SK-N-SH (cell line): ENCODE results near the gene BTG4. TPM values are rescaled to one million over a fixed set of nuclear protein-coding genes. Genes with fewer than 3 reads are reported as not detected.

Source experiments
- CTCF ChIA-PET: fragments of 300-600, 350-600 bp; formaldehyde crosslinking; extraction: SDS; loops from one replicate; lab custom pipeline; 2021; lab: Yijun Ruan, JAX
- POLR2A ChIA-PET: fragments of 350-600 bp; sonication (Branson Sonifier 250); formaldehyde crosslinking; extraction: SDS; loops from one replicate; lab custom pipeline; 2020; ENCODE audit warnings: antibody characterized with exemption, inconsistent platforms; lab: Yijun Ruan, JAX
- DNase-seq: peaks from one replicate; pipeline ENCODE4 v3.0.0; 2012
- H2AFZ ChIP-seq: fragments of 200-600 bp; sonication (generic); 2 replicates; pipeline ENCODE4 v1.8.1; 2016; ENCODE audit warnings: antibody characterized with exemption, mild to moderate bottlenecking, low read depth
- H3F3A ChIP-seq: fragments of 200-600 bp; sonication (generic); replicated peaks from 2 replicates; pipeline ENCODE3; 2016; ENCODE audit warnings: antibody characterized with exemption, mild to moderate bottlenecking; ENCODE audit not compliant: insufficient read depth
- H3K27ac ChIP-seq, 2 experiments: fragments of 200-500 bp in 1 of 2; fragments of 200-600 bp in 1 of 2; sonication (Bioruptor generic) in 1 of 2; sonication (generic), shearing (Covaris generic) in 1 of 2; 2 replicates each; pipeline versions ENCODE4 v1.5.1 to v1.6.1; 2014 to 2016; ENCODE audit warnings: low read depth in 2 of 2, inconsistent platforms in 1 of 2, low read length in 1 of 2, mild to moderate bottlenecking in 1 of 2, mixed read lengths in 1 of 2
- H3K27me3 ChIP-seq: fragments of 200-600 bp; sonication (generic), shearing (Covaris generic); 2 replicates; pipeline ENCODE4 v1.6.1; 2016; ENCODE audit warnings: mixed run types; ENCODE audit not compliant: insufficient read depth
- H3K36me3 ChIP-seq, 2 experiments: fragments of 200-500 bp in 1 of 2; fragments of 200-600 bp in 1 of 2; sonication (Bioruptor generic) in 1 of 2; sonication (generic) in 1 of 2; replicated peaks in 1 of 2; 2 replicates each; pipeline versions ENCODE3 to v1.5.1; 2014 to 2016; ENCODE audit warnings: low read length in 1 of 2, mild to moderate bottlenecking in 1 of 2; ENCODE audit not compliant: insufficient read depth in 2 of 2, control insufficient read depth in 1 of 2
- H3K4me1 ChIP-seq, 2 experiments: fragments of 200-500 bp in 1 of 2; fragments of 200-600 bp in 1 of 2; sonication (Bioruptor generic) in 1 of 2; sonication (generic), shearing (Covaris generic) in 1 of 2; 2 replicates each; pipeline versions ENCODE4 v1.5.1 to v1.6.1; 2014 to 2016; ENCODE audit warnings: low read depth in 1 of 2, low read length in 1 of 2, mixed run types in 1 of 2; ENCODE audit not compliant: insufficient read depth in 2 of 2, control insufficient read depth in 1 of 2
- H3K4me2 ChIP-seq: fragments of 200-600 bp; sonication (generic), shearing (Covaris generic); 2 replicates; pipeline ENCODE4 v1.6.1; 2017; ENCODE audit warnings: mixed run types
- H3K4me3 ChIP-seq, 2 experiments: fragments of 200-500 bp in 1 of 2; fragments of 200-600 bp in 1 of 2; sonication (Bioruptor generic) in 1 of 2; sonication (generic), shearing (Covaris generic) in 1 of 2; 2 replicates each; pipeline versions ENCODE4 v1.5.1 to v1.8.1; 2014 to 2016; ENCODE audit warnings: low read depth in 2 of 2, inconsistent platforms in 1 of 2, low read length in 1 of 2, mild to moderate bottlenecking in 1 of 2, mixed read lengths in 1 of 2, moderate library complexity in 1 of 2
- H3K79me2 ChIP-seq: fragments of 200-600 bp; sonication (generic); 2 replicates; pipeline ENCODE4 v1.8.1; 2017; ENCODE audit warnings: mild to moderate bottlenecking; ENCODE audit not compliant: insufficient read depth
- H3K9ac ChIP-seq: fragments of 200-600 bp; sonication (generic); 2 replicates; pipeline ENCODE4 v1.6.1; 2017; ENCODE audit warnings: mixed run types
- H3K9me2 ChIP-seq: fragments of 200-600 bp; sonication (generic); 2 replicates; pipeline ENCODE4 v1.6.1; 2017; ENCODE audit warnings: mixed run types
- H3K9me3 ChIP-seq: fragments of 200-600 bp; sonication (generic); 2 replicates; pipeline ENCODE4 v1.6.1; 2017; ENCODE audit warnings: mixed run types, mild to moderate bottlenecking, moderate library complexity
- H4K20me1 ChIP-seq: fragments of 200-600 bp; sonication (generic); 2 replicates; pipeline ENCODE4 v1.6.1; 2017; ENCODE audit warnings: mild to moderate bottlenecking, mixed run types; ENCODE audit not compliant: insufficient read depth
- CHD2 ChIP-seq: fragments of 150-350 bp; IDR thresholded peaks from 2 replicates; pipeline ENCODE4 v1.6.1; 2018; ENCODE audit warnings: low read length; ENCODE audit not compliant: partially characterized antibody
- EP300 ChIP-seq, 2 experiments: IDR thresholded peaks; 2 replicates each; pipeline versions ENCODE4 v1.4.0 to v1.6.1; 2012; ENCODE audit warnings: borderline replicate concordance in 1 of 2, low read depth in 1 of 2, low read length in 1 of 2
- NRF1 ChIP-seq: IDR thresholded peaks from 2 replicates; pipeline ENCODE4 v1.6.1; 2012; ENCODE audit warnings: low read depth, mild to moderate bottlenecking, low read length
- RAD21 ChIP-seq: IDR thresholded peaks from 2 replicates; pipeline ENCODE4 v1.6.1; 2012; ENCODE audit warnings: mild to moderate bottlenecking, low read length
- RCOR1 ChIP-seq: fragments of 150-350 bp; IDR thresholded peaks from 2 replicates; pipeline ENCODE4 v1.6.1; 2017; ENCODE audit warnings: antibody characterized with exemption, low read length
- SIN3A ChIP-seq: IDR thresholded peaks from 2 replicates; pipeline ENCODE4 v1.6.1; 2012; ENCODE audit warnings: low read depth, mild to moderate bottlenecking, low read length, moderate library complexity, borderline replicate concordance
- SMC3 ChIP-seq: IDR thresholded peaks from 2 replicates; pipeline ENCODE4 v1.6.1; 2012; ENCODE audit warnings: low read depth, low read length, improper control_type of control experiment
- YY1 ChIP-seq: IDR thresholded peaks from 2 replicates; pipeline ENCODE4 v1.4.0; 2012; ENCODE audit warnings: low read depth, mild to moderate bottlenecking
- WGBS: methylation state at CpG from one replicate; pipeline ENCODE4 v1.1.6; 2017; ENCODE audit warnings: low lambda C conversion rate; 5-methylcytosine and 5-hydroxymethylcytosine counted together
- polyA plus RNA-seq, 3 experiments: library from polyadenylated mRNA; depleted of rRNA; stranded (reverse); fragments of >200 nt; gene quantifications; 2 replicates each; pipeline ENCODE4 v1.2.3, GENCODE V29; 2012
- TF ChIP-seq, protein P1 (sequence below): fragments of 200-600 bp; sonication (generic); IDR thresholded peaks from 2 replicates; pipeline ENCODE4 v1.6.1; 2017; ENCODE audit warnings: antibody characterized with exemption, mild to moderate bottlenecking, moderate library complexity
- TF ChIP-seq, protein P2 (sequence below): fragments of 150-350 bp; IDR thresholded peaks from 2 replicates; pipeline ENCODE4 v1.6.1; 2017; ENCODE audit warnings: antibody characterized with exemption, low read length, low read depth, borderline replicate concordance
- TF ChIP-seq, protein P3 (sequence below): IDR thresholded peaks from 2 replicates; pipeline ENCODE4 v1.4.0; 2012; ENCODE audit warnings: low read depth, borderline replicate concordance
- TF ChIP-seq, protein P4 (sequence below): IDR thresholded peaks from 2 replicates; pipeline ENCODE4 v1.4.0; 2012; ENCODE audit warnings: low read depth, borderline replicate concordance

The BTG4 gene
- polyA plus RNA-seq, 1 of the 3 experiments (the other 2 are of a cell fraction): 0.26 TPM

DNA sequence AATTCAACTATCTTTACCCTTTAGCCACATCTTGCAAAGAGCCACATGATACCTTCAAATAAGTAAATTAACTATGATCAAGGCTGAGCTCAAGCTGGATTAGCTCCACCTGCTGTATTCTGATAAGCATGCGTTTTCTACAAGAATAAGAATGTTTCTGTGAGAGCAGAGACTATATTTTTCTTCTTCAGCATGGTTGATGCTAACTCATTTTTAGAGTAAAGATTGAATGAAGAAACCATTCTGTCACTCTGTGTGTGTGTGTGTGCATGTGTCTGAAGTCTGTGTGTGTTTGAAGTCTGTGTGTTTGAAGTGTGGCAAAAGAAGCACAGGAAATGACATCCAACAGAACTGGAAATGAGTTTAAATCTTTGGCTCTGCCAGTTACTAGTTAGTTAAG lies 16.4 kb upstream of the BTG4 start:
- Histone ChIP-seq H3K4me3 (no peak overlapping the region), H3K27ac (peak overlapping the region in 1 of 2 experiments; percentile 91; a peak in 3 of 4 replicates), H3K36me3 (no peaks in the 10 kb centered on the region), H2AFZ (peak overlapping the region; percentile 33; the same call in 1 of the 2 replicates), H4K20me1 (no peaks in the 10 kb centered on the region), H3K79me2 (no peaks in the 10 kb centered on the region), H3F3A (peaks cover 63% of the 10 kb centered on the region), H3K9me2 (no peaks in the 10 kb centered on the region), H3K9me3 (no peaks in the 10 kb centered on the region), H3K4me1 (peaks cover 0 to 25% of the 10 kb centered on the region in 2 experiments), H3K9ac (no peak overlapping the region), H3K27me3 (no peaks in the 10 kb centered on the region), H3K4me2 (no peak overlapping the region)
- TF ChIP-seq NRF1: no peak
- TF ChIP-seq, protein P1, sequence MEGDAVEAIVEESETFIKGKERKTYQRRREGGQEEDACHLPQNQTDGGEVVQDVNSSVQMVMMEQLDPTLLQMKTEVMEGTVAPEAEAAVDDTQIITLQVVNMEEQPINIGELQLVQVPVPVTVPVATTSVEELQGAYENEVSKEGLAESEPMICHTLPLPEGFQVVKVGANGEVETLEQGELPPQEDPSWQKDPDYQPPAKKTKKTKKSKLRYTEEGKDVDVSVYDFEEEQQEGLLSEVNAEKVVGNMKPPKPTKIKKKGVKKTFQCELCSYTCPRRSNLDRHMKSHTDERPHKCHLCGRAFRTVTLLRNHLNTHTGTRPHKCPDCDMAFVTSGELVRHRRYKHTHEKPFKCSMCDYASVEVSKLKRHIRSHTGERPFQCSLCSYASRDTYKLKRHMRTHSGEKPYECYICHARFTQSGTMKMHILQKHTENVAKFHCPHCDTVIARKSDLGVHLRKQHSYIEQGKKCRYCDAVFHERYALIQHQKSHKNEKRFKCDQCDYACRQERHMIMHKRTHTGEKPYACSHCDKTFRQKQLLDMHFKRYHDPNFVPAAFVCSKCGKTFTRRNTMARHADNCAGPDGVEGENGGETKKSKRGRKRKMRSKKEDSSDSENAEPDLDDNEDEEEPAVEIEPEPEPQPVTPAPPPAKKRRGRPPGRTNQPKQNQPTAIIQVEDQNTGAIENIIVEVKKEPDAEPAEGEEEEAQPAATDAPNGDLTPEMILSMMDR: peak; percentile 46
- TF ChIP-seq, protein P2, sequence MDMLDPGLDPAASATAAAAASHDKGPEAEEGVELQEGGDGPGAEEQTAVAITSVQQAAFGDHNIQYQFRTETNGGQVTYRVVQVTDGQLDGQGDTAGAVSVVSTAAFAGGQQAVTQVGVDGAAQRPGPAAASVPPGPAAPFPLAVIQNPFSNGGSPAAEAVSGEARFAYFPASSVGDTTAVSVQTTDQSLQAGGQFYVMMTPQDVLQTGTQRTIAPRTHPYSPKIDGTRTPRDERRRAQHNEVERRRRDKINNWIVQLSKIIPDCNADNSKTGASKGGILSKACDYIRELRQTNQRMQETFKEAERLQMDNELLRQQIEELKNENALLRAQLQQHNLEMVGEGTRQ: no peak
- TF ChIP-seq RAD21: peak; percentile 17; the same call in 1 of the 2 replicates
- TF ChIP-seq SMC3: peak; percentile 26; the same call in 1 of the 2 replicates
- WGBS: 65% methylated on average over 1 of the region's 1 CpG
- ChIA-PET POLR2A (no interaction called here), CTCF (interaction anchor here (0.9 to 1.1 kb wide), 2 partner anchors 15 to 20 kb away, joined by 3 read pairs; no protein-coding TSS in a partner anchor)
- no peak for DNase-seq

DNA sequence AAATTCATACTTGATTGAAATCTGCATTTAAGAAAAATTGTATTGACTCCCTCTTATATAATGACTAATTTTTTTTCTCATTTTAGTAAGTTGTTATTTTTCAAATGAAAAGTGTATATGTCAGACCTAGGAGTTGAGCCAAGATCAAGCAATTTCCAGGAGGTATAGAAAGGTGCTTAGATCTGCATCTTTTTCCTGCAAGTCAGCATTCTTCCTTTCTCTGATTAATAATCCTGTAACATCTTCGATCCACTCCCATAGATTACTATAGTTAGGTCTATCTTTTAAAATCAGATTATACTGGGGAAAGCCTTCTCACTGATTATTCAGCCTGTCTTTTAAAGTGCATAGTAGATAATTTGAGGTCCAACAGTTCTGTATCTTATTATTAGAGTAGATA lies 15.1 kb upstream of the BTG4 start:
- H3K9ac ChIP-seq: peak overlapping the region; percentile 37; the same call in 1 of the 2 replicates
- H3K9me3 ChIP-seq: no peaks in the 10 kb centered on the region
- H3K4me3 ChIP-seq: no peak overlapping the region
- no peak overlapping the region for H3K4me2 ChIP-seq
- no peaks in the 10 kb centered on the region for H3K9me2 ChIP-seq
- H3K27ac ChIP-seq: peak overlapping the region in 1 of 2 experiments; percentile 73; a peak in 2 of 4 replicates
- no peaks in the 10 kb centered on the region for H3K36me3 ChIP-seq
- TF ChIP-seq RCOR1 (no peak), EP300 (IDR thresholded peaks at IDR 0.05; ENCODE audit: borderline replicate concordance in 1 of 2, low read depth in 1 of 2, low read length in 1 of 2) (no peak)
- no peaks in the 10 kb centered on the region for H4K20me1 ChIP-seq
- H3K79me2 ChIP-seq: no peaks in the 10 kb centered on the region
- ChIA-PET CTCF (no interaction called here), POLR2A (no interaction called here)
- no peak for DNase-seq
- 77% methylated on average over 1 of the region's 1 CpG for WGBS
- H3K27me3 ChIP-seq: no peaks in the 10 kb centered on the region
- H2AFZ ChIP-seq: 0 out of 2 replicates have a peak overlapping the region, but pooled peaks have one; percentile 24
- H3K4me1 ChIP-seq: peaks cover 0 to 24% of the 10 kb centered on the region in 2 experiments
- peaks cover 51% of the 10 kb centered on the region for H3F3A ChIP-seq

DNA sequence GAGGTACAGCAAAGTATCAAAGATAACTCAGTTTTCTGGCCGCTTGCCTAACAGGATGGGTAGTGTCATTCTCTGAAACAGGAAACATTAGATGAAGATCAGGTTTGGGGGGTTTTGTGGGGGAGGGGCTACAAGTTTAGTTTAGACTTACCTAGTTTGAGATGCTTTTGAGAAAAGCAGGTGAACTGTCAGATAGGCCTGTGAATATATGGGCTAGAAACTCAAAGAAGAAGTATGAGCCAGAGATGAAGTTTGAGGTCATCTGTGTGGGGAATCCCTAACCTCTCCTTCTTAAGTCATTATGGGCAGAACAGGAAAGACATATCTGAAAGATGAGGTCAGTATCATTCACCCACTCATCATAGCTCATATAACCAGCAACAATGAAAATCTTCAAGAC lies 14.3 kb upstream of the BTG4 start:
- peaks cover 0 to 23% of the 10 kb centered on the region in 2 experiments; a peak in 2 of 4 replicates for H3K4me1 ChIP-seq
- peaks cover 52% of the 10 kb centered on the region for H3F3A ChIP-seq
- no peaks in the 10 kb centered on the region for H3K79me2 ChIP-seq
- H2AFZ ChIP-seq: no peak overlapping the region
- no peaks in the 10 kb centered on the region for H3K9me3 ChIP-seq
- CTCF ChIA-PET: interaction anchor here (0.9 kb wide), 1 partner anchor 14 kb away, joined by 3 read pairs; no protein-coding TSS in a partner anchor
- H3K36me3 ChIP-seq: no peaks in the 10 kb centered on the region
- H4K20me1 ChIP-seq: no peaks in the 10 kb centered on the region
- POLR2A ChIA-PET: no interaction called here
- peak overlapping the region in 1 of 2 experiments; percentile 73; a peak in 2 of 4 replicates for H3K27ac ChIP-seq
- H3K4me3 ChIP-seq: no peak overlapping the region
- no peak overlapping the region for H3K4me2 ChIP-seq
- no peak for DNase-seq
- no peaks in the 10 kb centered on the region for H3K9me2 ChIP-seq
- 76% methylated on average over 1 of the region's 1 CpG for WGBS
- H3K27me3 ChIP-seq: no peaks in the 10 kb centered on the region
- peak overlapping the region; percentile 37; the same call in 1 of the 2 replicates for H3K9ac ChIP-seq
- TF ChIP-seq, protein P3, sequence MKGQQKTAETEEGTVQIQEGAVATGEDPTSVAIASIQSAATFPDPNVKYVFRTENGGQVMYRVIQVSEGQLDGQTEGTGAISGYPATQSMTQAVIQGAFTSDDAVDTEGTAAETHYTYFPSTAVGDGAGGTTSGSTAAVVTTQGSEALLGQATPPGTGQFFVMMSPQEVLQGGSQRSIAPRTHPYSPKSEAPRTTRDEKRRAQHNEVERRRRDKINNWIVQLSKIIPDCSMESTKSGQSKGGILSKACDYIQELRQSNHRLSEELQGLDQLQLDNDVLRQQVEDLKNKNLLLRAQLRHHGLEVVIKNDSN: no peak
- TF ChIP-seq, protein P1: no peak
- TF ChIP-seq CHD2 (no peak), SIN3A (no peak), YY1 (no peak)
- TF ChIP-seq, protein P4, sequence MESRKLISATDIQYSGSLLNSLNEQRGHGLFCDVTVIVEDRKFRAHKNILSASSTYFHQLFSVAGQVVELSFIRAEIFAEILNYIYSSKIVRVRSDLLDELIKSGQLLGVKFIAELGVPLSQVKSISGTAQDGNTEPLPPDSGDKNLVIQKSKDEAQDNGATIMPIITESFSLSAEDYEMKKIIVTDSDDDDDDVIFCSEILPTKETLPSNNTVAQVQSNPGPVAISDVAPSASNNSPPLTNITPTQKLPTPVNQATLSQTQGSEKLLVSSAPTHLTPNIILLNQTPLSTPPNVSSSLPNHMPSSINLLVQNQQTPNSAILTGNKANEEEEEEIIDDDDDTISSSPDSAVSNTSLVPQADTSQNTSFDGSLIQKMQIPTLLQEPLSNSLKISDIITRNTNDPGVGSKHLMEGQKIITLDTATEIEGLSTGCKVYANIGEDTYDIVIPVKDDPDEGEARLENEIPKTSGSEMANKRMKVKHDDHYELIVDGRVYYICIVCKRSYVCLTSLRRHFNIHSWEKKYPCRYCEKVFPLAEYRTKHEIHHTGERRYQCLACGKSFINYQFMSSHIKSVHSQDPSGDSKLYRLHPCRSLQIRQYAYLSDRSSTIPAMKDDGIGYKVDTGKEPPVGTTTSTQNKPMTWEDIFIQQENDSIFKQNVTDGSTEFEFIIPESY: no peak
